ENCODE data around the gene STX19. TPM values are rescaled to one million over a fixed set of nuclear protein-coding genes. Genes with fewer than 3 reads are reported as not detected.
"Not testable (repeated sequence)": the region's sequence is repeated elsewhere in the genome, so short reads cannot be mapped to it uniquely, and the experiment has no call there.

STX19 gene, protein sequence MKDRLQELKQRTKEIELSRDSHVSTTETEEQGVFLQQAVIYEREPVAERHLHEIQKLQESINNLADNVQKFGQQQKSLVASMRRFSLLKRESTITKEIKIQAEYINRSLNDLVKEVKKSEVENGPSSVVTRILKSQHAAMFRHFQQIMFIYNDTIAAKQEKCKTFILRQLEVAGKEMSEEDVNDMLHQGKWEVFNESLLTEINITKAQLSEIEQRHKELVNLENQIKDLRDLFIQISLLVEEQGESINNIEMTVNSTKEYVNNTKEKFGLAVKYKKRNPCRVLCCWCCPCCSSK
- not detected in 2 replicates for total RNA-seq
- polyA plus RNA-seq (2012) = 0.16 TPM

- DNase-seq (ENCODE audit: low read depth) = no peak
These were observed at the start of gene STX19 for GRCh38 chr3:94028093-94028837. Gene STX19, minus strand, starts transcription at chr3:94028597. Its CDS starts 13,328 bp downstream, at chr3:94015269.

- DNase-seq (ENCODE audit: low read depth) = peak; percentile 18
These were observed 47.7 kb upstream of the STX19 start for GRCh38 chr3:94076055-94076454.

DNA sequence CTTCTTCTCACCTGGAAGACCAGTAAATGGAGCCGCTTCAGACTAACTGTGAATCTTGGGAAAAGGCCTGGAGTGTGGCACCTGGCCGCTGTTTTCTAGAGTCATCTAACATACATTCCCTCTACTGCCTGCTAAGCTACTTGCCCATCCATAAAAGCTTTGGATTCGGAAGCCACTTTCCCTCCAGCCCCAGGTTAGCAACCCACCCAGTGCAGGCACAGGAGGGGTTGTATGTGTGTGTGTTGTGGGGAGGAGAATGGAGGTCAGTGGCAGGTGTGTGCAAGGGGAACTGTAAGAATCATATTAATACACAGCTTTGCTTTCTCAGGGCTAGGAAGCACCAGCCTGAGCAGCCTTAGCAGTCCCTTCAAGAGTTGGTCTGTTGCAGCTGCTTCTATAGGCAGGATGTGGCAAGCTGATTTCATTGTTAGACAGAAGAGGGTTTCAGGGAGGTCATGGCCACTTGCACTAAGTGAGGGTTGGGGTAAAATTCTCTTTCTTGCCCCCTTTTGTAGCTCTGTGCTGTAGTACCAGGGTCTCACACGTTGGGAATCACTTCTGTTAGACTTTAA is 43.4 kb upstream of the STX19 start:
- no peak for DNase-seq (ENCODE audit: low read depth)

- no peak for DNase-seq (ENCODE audit: low read depth)
These were observed 42.0 kb upstream of the STX19 start for GRCh38 chr3:94070341-94070911.

DNA sequence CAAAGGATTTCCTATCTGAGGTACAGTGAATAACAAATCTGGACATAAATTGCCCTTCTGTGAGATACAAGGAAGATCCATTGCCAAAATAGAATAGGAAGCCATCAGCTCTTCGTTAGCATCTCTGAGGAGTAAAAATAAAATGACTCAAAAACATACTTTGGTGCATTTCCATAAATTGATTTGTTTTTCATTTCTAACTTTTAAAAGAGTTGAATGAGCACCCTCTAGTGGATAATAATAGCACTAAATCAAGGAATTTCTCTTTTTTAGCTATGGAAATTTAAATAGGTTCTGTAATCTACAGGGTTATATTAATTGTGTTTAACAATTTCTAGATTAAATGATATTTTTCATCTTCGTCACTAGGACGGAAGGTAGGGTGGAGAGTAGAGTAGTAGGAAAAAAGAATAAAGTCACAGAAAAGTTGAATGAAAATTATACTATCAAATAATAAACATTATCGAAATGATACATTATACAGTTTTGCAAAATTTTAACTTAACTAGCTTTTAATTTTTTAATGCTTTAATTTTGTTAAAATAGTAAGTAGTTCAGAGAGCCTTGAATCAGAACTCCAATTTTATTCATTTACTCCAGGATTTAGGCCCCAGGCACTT is 40.9 kb upstream of the STX19 start:
- DNase-seq (ENCODE audit: low read depth) = peak; percentile 23

- no peak for DNase-seq (ENCODE audit: low read depth)
These were observed 38.4 kb upstream of the STX19 start for GRCh38 chr3:94066506-94067500.

GRCh38 chr3:94065819-94066480 is 37.6 kb upstream of the STX19 start:
- no peak for DNase-seq (ENCODE audit: low read depth)

GRCh38 chr3:94065122-94065521 is 36.7 kb upstream of the STX19 start:
- no peak for DNase-seq (ENCODE audit: low read depth)

GRCh38 chr3:94064243-94064860 is 36.0 kb upstream of the STX19 start:
- DNase-seq (ENCODE audit: low read depth) = no peak

- no peak for DNase-seq (ENCODE audit: low read depth)
These were observed 35.2 kb upstream of the STX19 start for GRCh38 chr3:94063496-94064119.

GRCh38 chr3:94062513-94063404 is 34.4 kb upstream of the STX19 start, which contains the start of the genes DHFR2 and NSUN3:
Gene DHFR2, minus strand, starts transcription at chr3:94062916. Its CDS starts 1,405 bp downstream, at chr3:94061511.
Gene NSUN3, plus strand, starts transcription at chr3:94063061. Its CDS starts 66 bp downstream, at chr3:94063127.
- peak; percentile 98 for DNase-seq (ENCODE audit: low read depth)

- DNase-seq (ENCODE audit: low read depth) = no peak
These were observed 32.9 kb upstream of the STX19 start for GRCh38 chr3:94061297-94061696.

DNA sequence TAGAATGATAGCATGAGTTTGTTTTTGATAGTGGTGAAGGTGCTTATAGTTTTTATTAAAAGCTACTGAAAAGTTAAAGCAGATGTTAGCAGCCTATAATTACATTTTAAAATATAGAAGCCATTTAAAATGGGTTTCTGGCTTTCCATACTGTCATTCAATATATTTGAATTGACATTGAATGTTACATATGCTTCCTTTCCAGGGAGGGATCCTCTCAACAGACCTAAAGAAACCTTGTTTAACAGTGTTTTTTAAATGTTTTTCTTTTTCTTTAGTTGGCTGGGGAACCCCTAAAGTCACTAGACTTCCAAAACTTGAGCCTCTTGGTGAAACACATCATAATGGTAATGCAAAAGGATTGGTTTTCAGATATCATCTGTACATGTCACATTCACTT is 22.1 kb upstream of the STX19 start:
- DNase-seq (ENCODE audit: low read depth) = no peak

- no peak for DNase-seq (ENCODE audit: low read depth)
These were observed 20.9 kb upstream of the STX19 start for GRCh38 chr3:94049267-94049666.

DNA sequence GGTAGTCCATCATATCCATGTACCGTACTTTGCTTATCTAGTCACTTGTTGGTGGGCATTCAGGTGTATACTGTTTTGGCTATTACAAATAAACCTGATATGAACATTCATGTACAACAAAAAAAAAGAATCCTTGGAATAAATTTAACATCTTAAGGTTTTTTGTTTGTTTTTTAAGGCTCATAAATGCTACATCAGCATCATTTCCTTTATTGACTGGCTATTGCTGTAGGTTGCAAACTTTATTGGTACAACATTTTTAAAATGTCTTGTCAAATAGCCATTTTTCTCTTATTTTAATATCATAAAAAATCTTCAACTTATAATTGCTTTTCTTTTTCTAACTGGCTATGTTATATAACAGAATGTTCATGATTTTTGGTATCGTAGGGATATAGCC is 18.1 kb upstream of the STX19 start:
- no peak for DNase-seq (ENCODE audit: low read depth)

DNA sequence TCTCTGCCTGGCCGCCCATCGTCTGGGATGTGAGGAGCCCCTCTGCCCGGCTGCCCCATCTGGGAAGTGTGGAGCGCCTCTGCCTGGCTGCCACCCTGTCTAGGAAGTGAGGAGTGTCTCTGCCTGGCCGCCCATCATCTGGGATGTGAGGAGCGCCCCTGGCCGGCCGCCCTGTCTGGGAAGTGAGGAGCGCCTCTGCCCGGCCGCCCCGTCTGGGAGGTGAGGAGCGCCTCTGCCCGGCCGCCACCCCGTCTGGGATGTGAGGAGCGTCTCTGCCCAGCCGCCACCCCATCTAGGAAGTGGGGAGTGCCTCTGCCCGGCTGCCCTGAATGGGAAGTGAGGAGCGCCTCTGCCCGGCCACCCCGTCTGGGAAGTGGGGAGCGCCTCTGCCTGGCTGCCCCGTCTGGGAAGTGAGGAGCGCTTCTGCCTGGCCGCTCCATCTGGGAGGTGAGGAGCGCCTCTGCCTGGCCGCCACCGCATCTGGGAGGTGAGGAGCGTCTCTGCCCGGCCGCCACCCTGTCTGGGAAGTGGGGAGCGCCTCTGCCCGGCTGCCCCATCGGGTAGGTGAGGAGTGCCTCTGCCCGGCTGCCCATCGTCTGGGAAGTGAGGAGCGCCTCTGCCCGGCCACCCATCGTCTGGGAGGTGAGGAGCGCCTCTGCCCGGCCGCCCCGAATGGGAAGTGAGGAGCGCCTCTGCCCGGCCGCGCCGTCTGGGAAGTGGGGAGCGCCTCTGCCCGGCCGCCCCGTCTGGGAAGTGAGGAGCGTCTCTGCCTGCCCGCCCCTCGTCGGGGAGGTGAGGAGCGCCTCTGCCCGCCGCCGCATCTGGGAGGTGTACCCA is 15.9 kb upstream of the STX19 start:
- DNase-seq (ENCODE audit: low read depth) = not testable (repeated sequence)

- no peak for DNase-seq (ENCODE audit: low read depth)
These were observed 14.9 kb upstream of the STX19 start for GRCh38 chr3:94043285-94043684.

Data from myocyte (in vitro differentiated cells).